IPS DF 4.7 (cell line): ENCODE measurements around the gene KCNAB2.

Source experiments
- DNase-seq: peaks from one replicate; pipeline ENCODE4 v3.0.0-alpha.2; 2013; ENCODE audit warnings: low spot score; ENCODE audit errors: extremely low read depth

Gene KCNAB2

GRCh38 chr1:6045561-6045960 is at the start of gene KCNAB2:
TSS of gene KCNAB2 (plus strand) at chr1:6045888. CDS start at chr1:6051537, 5,649 bp downstream.
- DNase-seq = no peak

DNA sequence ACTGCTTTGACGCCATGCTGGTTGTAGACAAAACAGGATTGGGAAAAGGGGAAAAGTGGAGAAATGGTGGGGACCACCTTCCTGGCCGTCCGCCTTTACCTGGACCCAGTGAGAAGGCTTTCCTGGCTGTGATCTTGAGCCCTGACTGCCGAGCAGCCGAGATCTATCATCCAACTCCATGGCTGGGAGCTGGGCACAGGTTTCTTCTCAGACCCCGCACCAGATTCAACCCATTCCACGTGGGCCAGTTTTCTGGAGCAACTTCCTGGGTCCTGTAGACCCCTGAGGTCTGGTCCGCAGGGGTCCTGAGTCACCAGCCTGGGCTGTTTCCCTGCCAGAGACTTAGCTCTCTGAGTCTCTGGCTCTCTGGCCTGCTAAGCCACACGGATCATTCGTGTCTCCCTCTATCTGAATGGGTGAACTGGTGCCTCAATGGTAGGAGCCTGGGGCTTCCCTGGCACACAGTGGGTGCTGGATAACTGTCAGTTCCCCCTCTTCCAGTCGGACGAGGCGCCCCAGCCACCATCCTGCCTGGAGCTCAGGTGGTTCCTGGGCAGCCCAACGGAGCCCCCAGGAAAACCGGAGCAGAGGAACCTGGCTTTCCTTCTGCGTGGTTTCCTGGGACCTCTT is 48.9 kb upstream of the KCNAB2 start:
- no peak for DNase-seq

DNA sequence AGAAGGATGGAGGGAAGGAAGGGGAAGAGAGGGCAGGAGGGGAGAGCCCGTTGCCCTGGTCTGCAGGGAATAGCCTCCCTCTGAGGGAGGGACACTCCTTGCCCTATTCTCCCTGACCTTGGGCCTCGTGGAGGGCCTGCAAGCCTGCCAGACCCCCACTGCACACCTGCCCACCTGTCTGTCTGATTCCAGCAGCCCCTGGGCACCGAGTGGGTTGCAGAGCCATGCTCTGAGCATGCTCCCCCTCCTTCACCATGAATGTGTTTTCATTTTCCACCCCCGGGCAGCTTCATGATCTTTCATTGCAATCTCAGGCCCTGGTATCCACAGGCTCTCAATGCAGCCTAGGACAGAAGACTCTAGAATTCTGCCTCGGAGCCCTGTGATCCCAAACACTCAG is 48.4 kb upstream of the KCNAB2 start:
- DNase-seq = no peak

DNA sequence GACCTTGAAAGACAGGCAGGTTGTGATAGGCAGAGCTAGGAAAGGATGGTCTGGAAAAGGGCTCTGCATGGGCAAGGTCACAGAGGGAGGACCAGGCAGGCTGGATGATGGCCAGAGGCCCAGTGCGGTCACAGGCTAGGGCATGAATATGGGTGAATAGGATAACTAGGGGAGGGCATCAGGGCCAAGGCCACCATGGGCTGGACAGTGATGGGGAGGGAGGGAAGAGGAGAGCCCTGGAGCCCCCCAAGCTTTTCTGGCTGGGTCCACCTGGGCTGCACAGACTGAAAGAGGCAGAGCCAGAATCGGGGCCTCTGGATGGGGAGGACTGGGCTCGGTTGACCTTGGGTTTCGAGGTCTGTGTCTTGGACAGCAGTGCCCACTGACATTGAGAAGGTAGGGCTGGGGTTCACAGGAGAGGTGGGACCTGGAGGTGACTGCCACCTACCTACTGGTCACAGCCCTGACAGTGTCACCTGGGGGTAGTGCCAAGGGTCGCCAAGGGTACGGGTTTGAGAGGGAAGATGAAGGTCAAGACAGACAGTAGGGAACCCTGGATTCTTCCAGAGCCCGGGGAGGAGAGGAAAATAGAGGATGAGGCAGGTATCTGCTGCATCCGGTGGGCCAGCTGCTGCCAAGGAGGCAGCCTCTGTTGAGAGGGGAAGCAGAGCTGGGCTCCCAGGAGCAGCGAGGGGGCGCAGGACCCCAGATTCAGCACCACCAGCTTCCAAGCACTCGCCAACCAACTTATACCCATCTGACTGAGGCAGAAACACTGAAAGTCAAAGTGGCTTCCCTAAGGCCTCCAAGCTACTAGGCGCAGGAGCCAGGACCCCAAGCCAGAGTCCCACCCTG is 47.4 kb upstream of the KCNAB2 start:
- DNase-seq = no peak

DNA sequence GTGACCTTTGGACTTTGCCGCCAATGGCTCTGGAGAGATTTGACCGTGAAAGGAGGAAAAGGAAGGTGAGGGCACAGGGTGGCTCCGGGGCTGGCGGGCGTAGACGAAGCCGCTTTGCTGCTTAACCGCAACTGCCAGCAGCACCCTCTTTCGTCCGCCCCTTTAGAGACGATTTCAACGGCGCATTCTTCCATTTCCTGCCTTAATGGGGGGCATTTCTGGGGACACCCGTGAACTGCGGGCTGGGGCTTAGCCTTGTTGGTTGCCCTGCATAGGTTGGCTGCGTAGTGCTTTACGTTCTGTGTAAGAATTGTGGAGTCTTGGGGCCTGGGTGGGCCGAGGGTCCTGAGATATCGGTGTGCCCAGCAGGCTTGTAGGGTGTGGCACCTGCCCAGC is 46.8 kb upstream of the KCNAB2 start:
- DNase-seq = no peak

GRCh38 chr1:5999711-6000443 is 45.8 kb upstream of the KCNAB2 start:
- DNase-seq = no peak

GRCh38 chr1:6000444-6001288 is 45.0 kb upstream of the KCNAB2 start:
- DNase-seq = no peak

GRCh38 chr1:6001992-6002576 is 43.6 kb upstream of the KCNAB2 start:
- no peak for DNase-seq

DNA sequence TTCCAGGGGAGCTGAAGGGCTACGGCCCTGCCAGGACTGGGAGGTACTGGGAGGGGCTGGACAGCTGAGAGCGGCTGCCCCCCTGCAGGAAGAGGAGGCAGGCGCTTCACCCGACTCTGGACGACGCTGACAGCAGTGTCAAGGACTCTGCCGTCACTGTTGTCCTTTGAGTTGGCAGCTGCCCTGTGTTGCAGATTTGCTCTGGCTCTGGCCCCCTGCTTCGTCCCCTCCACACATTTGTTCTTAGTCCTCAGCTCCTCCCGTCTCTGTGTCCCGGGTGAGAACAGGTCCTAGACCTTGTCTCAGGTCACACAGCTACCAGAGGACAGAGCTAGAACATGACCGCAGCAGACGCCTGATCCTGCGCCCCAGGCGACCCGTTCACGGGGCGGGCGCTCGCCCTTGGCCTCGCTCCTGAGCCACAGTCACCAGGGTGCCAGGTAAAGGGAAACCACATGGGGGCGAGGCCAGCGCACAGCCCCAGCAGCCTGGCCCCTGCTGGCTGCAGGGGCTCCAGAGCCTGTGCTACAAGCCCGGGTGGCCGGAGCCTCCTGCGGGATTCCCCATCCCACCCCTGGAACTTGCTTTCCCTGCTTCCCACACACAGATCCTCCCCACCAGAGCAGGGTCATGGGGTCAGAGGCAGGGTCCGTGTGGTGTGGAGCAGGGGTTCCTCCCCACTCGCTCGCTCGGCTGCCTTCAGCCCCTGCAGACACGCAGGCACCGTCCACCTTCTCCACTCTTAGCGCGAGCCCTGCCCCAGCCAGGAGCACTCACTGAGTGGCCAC is 42.8 kb upstream of the KCNAB2 start:
- no peak for DNase-seq

- no peak for DNase-seq
Observed at GRCh38 chr1:6003568-6004411, 41.9 kb upstream of the KCNAB2 start.

DNA sequence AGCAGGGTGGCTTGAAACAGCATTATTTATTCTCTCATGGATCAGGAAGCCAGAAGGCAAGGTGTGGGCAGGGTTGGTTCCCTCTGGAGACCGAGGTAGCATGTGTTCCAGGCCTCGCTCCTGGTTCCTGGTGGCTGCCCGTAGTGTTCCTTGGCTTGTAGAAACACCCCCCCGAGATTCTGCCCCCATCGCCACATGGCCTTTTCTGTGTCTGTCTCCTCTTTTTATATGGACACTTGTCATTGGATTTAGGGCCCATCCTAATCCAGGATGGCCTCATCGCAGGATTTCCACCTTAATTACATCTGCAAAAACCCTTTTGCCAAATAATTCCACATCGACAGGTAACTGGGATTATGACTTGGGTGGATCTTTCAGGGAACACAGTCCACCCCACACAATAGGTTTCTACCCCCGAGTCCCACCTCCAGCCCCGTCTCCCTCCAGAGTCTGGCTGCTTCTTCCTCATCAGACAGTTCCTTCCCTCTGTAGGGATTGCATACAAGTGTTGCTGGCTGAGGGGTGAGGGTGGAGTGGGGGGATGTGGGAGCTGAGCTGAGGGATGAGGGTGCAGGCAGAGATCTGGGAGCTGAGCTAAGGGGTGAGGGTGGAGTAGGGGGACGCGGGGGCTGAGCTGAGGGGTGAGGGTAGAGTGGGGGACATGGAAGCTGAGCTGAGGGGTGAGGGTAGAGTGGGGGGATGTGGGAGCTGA is 41.1 kb upstream of the KCNAB2 start:
- DNase-seq = no peak

GRCh38 chr1:6005276-6005917 is 40.3 kb upstream of the KCNAB2 start:
- DNase-seq = no peak

- no peak for DNase-seq
Observed at GRCh38 chr1:6006882-6007281, 38.8 kb upstream of the KCNAB2 start.

- no peak for DNase-seq
Observed at GRCh38 chr1:6007318-6008083, 38.2 kb upstream of the KCNAB2 start.

DNA sequence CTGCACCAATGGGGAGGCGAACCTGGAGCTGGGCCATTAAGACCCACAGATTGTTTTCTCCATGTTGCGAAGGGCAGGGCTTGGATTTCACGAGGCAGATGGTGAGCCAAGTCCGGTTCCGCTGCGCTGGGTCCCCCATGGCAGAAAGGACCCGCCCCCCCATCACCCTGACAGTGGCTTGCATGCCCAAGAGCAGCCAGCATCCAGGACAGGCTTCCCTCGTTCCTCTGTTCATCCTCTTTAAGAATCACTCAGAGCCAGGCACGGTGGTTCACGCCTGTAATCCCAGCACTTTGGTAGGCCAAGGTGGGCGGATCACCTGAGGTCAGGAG is 37.6 kb upstream of the KCNAB2 start:
- DNase-seq = no peak

DNA sequence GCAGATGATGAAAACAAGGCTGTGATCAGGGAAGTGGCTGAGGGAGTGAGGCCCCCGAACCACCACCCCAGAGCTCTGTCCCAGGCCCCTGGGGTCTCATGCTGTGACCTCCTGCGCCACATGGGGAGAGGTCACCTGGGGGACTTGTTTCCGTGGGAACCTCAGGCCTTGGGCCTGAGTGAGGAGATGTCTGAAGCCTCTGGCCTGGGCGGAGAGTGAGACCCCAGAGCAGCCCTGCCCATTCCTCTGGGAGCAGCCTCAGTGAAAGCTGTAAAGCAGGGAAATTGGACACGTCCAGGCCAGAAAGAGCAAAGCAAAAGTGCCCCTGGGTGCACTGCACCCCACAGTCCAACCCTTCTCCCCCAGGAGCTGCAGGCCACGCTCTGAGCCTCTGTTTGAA is 37.0 kb upstream of the KCNAB2 start:
- no peak for DNase-seq
